Measurements from ENCODE around the gene SUPT20HL2.

DNA sequence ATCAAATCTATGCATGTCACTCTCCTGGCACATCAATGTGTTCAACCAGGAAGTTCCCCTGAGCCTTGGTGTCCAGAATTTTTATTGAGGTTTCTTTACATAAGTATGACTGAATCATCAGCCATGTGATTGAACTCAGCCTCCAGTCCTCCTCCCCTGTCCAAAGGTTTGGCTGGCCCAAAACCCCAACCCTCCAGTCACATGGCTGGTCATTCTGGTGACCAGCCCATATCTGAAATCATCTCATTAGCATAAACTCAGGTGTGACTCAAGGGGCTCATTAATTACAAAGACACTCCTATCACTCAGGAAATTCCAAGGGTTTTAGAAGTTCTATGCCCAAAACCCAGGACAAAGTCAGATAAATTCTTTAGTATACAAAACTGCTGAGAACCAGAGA, 20.6 kb upstream of the SUPT20HL2 start:
- TF ChIP-seq, protein P1, sequence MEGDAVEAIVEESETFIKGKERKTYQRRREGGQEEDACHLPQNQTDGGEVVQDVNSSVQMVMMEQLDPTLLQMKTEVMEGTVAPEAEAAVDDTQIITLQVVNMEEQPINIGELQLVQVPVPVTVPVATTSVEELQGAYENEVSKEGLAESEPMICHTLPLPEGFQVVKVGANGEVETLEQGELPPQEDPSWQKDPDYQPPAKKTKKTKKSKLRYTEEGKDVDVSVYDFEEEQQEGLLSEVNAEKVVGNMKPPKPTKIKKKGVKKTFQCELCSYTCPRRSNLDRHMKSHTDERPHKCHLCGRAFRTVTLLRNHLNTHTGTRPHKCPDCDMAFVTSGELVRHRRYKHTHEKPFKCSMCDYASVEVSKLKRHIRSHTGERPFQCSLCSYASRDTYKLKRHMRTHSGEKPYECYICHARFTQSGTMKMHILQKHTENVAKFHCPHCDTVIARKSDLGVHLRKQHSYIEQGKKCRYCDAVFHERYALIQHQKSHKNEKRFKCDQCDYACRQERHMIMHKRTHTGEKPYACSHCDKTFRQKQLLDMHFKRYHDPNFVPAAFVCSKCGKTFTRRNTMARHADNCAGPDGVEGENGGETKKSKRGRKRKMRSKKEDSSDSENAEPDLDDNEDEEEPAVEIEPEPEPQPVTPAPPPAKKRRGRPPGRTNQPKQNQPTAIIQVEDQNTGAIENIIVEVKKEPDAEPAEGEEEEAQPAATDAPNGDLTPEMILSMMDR (IDR thresholded peaks at IDR 0.05): no peak
- TF ChIP-seq POLR2A (IDR thresholded peaks at IDR 0.05): no peak
